BE2C (cell line): Measurements from ENCODE around the gene ABHD16B.

ENCODE experiments used
- DNase-seq: peaks from one replicate; pipeline ENCODE4 v3.0.0-alpha.2; 2020
- H3K27me3 ChIP-seq: fragments of 250-450 bp; sonication (Bioruptor Pico); 2 replicates; pipeline ENCODE4 v1.5.1; 2020; ENCODE audit warnings: mild to moderate bottlenecking
- H3K36me3 ChIP-seq: fragments of 250-450 bp; sonication (Bioruptor Pico); 2 replicates; pipeline ENCODE4 v1.5.1; 2020; ENCODE audit warnings: mild to moderate bottlenecking
- H3K4me1 ChIP-seq: fragments of 250-450 bp; sonication (Bioruptor Pico); 2 replicates; pipeline ENCODE4 v1.5.1; 2020
- H3K4me3 ChIP-seq: 2 replicates; pipeline ENCODE4 v1.5.1; 2011; ENCODE audit warnings: low read depth, low read length
- H3K9me3 ChIP-seq: fragments of 250-450 bp; sonication (Bioruptor Pico); 2 replicates; pipeline ENCODE4 v1.5.1; 2020
- TF ChIP-seq, protein P1 (sequence below): IDR thresholded peaks from 2 replicates; pipeline ENCODE4 v1.5.1; 2012; ENCODE audit warnings: mild to moderate bottlenecking, low read depth, low read length

The ABHD16B gene

GRCh38 chr20:63837479-63837878 lies 23.8 kb upstream of the ABHD16B start:
- DNase-seq = no peak
- TF ChIP-seq, protein P1, sequence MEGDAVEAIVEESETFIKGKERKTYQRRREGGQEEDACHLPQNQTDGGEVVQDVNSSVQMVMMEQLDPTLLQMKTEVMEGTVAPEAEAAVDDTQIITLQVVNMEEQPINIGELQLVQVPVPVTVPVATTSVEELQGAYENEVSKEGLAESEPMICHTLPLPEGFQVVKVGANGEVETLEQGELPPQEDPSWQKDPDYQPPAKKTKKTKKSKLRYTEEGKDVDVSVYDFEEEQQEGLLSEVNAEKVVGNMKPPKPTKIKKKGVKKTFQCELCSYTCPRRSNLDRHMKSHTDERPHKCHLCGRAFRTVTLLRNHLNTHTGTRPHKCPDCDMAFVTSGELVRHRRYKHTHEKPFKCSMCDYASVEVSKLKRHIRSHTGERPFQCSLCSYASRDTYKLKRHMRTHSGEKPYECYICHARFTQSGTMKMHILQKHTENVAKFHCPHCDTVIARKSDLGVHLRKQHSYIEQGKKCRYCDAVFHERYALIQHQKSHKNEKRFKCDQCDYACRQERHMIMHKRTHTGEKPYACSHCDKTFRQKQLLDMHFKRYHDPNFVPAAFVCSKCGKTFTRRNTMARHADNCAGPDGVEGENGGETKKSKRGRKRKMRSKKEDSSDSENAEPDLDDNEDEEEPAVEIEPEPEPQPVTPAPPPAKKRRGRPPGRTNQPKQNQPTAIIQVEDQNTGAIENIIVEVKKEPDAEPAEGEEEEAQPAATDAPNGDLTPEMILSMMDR = no peak
- H3K9me3 ChIP-seq = no peaks in the 10 kb centered on the region
- no peaks in the 10 kb centered on the region for H3K36me3 ChIP-seq
- no peak overlapping the region for H3K4me3 ChIP-seq
- H3K4me1 ChIP-seq = peaks cover 4% of the 10 kb centered on the region; the same call in 1 of the 2 replicates
- H3K27me3 ChIP-seq = no peaks in the 10 kb centered on the region; the same call in 1 of the 2 replicates

DNA sequence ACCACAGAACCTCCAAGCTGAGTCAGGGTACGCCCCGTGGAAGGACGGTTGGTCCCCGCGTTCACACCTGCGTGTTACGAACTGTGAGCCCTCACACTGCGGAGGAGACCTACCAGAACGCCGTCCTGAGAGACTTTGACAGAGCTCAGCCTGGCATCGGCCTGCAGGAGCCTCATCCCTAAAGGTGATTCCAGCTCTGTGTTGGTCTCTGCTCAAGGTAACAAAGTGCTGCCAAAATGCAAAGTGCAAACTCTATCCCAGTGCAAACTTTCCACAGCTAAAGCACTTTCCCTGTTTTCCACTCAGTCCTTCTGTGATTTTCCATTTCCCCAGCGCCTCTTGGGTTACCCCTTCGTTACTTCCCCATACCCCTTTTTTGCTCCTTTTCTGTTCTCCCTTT lies 21.7 kb upstream of the ABHD16B start:
- Histone ChIP-seq H3K9me3 (no peaks in the 10 kb centered on the region), H3K4me3 (no peak overlapping the region), H3K36me3 (no peaks in the 10 kb centered on the region), H3K4me1 (peaks cover 1% of the 10 kb centered on the region; the same call in 1 of the 2 replicates), H3K27me3 (no peaks in the 10 kb centered on the region)
- no peak for DNase-seq
- TF ChIP-seq, protein P1 = no peak

DNA sequence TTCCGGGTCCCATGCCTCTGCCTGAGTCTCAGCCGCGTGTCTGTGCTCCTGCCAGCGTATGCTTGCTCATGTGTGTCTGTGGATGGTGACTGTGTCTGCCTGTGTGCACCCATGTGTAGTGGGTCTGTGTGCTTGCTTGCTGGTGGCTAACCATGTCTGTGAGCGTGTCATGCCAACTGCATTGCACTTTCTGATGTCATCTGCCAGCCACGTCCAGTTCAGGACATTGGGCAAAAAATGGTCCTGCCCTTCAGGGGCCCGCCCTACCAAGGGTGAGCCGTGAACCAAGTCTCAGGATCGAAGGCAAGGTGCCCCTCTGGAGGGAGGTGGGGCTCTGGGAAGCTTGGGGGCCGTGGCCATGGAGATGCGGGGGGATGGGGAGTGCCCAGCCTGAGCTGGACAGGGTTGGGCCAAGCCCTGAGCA lies 20.9 kb upstream of the ABHD16B start:
- Histone ChIP-seq H3K9me3 (no peaks in the 10 kb centered on the region), H3K36me3 (no peaks in the 10 kb centered on the region), H3K4me1 (no peaks in the 10 kb centered on the region), H3K4me3 (no peak overlapping the region), H3K27me3 (no peaks in the 10 kb centered on the region)
- TF ChIP-seq, protein P1 = no peak
- no peak for DNase-seq

GRCh38 chr20:63842258-63842657 lies 19.0 kb upstream of the ABHD16B start:
- no peaks in the 10 kb centered on the region for H3K9me3 ChIP-seq
- DNase-seq = no peak
- H3K36me3 ChIP-seq = no peaks in the 10 kb centered on the region
- TF ChIP-seq, protein P1 = no peak
- no peaks in the 10 kb centered on the region for H3K27me3 ChIP-seq
- no peak overlapping the region for H3K4me3 ChIP-seq
- H3K4me1 ChIP-seq = peaks cover 11% of the 10 kb centered on the region

GRCh38 chr20:63843222-63843621 lies 18.1 kb upstream of the ABHD16B start:
- Histone ChIP-seq H3K27me3 (no peaks in the 10 kb centered on the region), H3K9me3 (no peaks in the 10 kb centered on the region), H3K4me3 (no peak overlapping the region), H3K36me3 (no peaks in the 10 kb centered on the region), H3K4me1 (peaks cover 11% of the 10 kb centered on the region)
- TF ChIP-seq, protein P1 = no peak
- DNase-seq = no peak

DNA sequence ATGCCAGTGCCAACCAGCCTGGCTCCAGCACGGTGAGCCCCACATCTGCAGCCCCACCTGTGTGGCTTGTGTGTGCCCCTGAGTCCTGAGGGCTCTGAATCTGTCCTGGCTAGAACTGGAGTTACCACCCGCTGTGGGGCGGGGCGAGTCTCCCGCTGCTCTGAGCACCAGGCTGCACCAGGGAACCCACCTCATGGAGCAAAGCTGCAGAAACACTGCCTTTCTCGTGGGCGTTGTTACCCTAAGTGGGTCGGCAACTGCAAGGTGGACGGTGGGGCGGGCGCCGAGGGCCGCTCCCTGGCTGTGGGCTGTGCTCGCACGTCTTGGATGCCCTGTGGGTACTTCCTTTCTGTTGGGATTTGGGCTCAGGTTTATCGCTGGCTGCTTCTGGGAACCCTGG lies 17.5 kb upstream of the ABHD16B start:
- no peak for DNase-seq
- Histone ChIP-seq H3K4me1 (peaks cover 11% of the 10 kb centered on the region), H3K4me3 (no peak overlapping the region), H3K36me3 (no peaks in the 10 kb centered on the region), H3K27me3 (no peaks in the 10 kb centered on the region), H3K9me3 (no peaks in the 10 kb centered on the region)
- TF ChIP-seq, protein P1 = no peak
